Psoas muscle (tissue), 8 donors: Measurements from ENCODE around the gene RIPOR3. TPM values are rescaled to one million over a fixed set of nuclear protein-coding genes. Genes with fewer than 3 reads are reported as not detected.

Experiments used
- ATAC-seq, 4 donors: fragments of 200-7000 bp; cut with Tn5 transposase; one replicate each; pipeline ENCODE4 v1.9.1; 2020; ENCODE audit warnings: moderate library complexity in 3 of 4, mild to moderate bottlenecking in 2 of 4
- DNase-seq, 2 donors: peaks; one replicate each; pipeline ENCODE4 v3.0.0-alpha.2; 2020
- H3K27ac ChIP-seq: fragments of 200-600 bp; one replicate; pipeline ENCODE4 v1.8.0; 2022
- H3K27me3 ChIP-seq, 3 donors: fragments of 200-600 bp in 1 of 3; one replicate each; pipeline versions ENCODE4 v1.6.1 to v1.8.0; 2013 to 2022; ENCODE audit warnings: low read length in 2 of 3, mild to moderate bottlenecking in 2 of 3, moderate library complexity in 1 of 3; ENCODE audit not compliant: insufficient read depth in 3 of 3
- H3K36me3 ChIP-seq, 2 donors: fragments of 200-600 bp in 1 of 2; one replicate each; pipeline versions ENCODE4 v1.6.1 to v1.8.0; 2013 to 2022; ENCODE audit warnings: low read depth in 1 of 2, mild to moderate bottlenecking in 1 of 2, moderate library complexity in 1 of 2; ENCODE audit not compliant: insufficient read depth in 1 of 2
- H3K4me1 ChIP-seq: fragments of 200-600 bp; one replicate; pipeline ENCODE4 v1.8.0; 2022
- H3K4me3 ChIP-seq: fragments of 200-600 bp; one replicate; pipeline ENCODE4 v1.8.0; 2022; ENCODE audit warnings: mild to moderate bottlenecking
- H3K9me3 ChIP-seq: fragments of 200-600 bp; one replicate; pipeline ENCODE4 v1.8.0; 2022
- CTCF ChIP-seq: fragments of 200-600 bp; IDR thresholded peaks from one replicate; pipeline ENCODE4 v1.8.0; 2022; ENCODE audit warnings: antibody characterized with exemption
- WGBS, 3 donors: extraction: QIAGEN DNeasy Blood & Tissue Kit; methylation state at CpG; one replicate each; pipeline versions ENCODE4 v1.1.6 to v1.1.7; 2013; 5-methylcytosine and 5-hydroxymethylcytosine counted together
- intact Hi-C, 2 donors: fragments of 100-400 bp; cut with DNase I; formaldehyde crosslinking; loops; one replicate each; pipeline versions ENCODE4 v1.11.0 to v1.14.2; 2022
- polyA plus RNA-seq, 3 donors: library from polyadenylated mRNA; stranded (reverse); fragments of 200-250 nt; gene quantifications; one replicate each; pipeline ENCODE4 v1.2.3, GENCODE V29; 2013
- total RNA-seq, 4 donors: library from RNA; stranded (reverse); fragmentation: NEBNext Ultra II Directional in 2 of 4; extraction: Animal tissue kit (Norgen Biotek cat#: 25700) in 2 of 4; gene quantifications; one replicate each; pipeline versions ENCODE4 v1.2.1 to v1.2.4, GENCODE V29; 2021 to 2023
- donor health status: healthy with polysubstance abuse.
- donor health status: DM: no; HTN: no; CAD: no; lungs with moderate emphysema.
- donor health status: Bipolar disorder and iron deficiency.
- donor health status: healthy.
- donor health status: DM: yes; HTN: yes; CAD: no.
- donor health status: DM: no; HTN: no; CAD: no.
- donor health status: DM: no; HTN: no; CAD: no.
- donor health status: DM: yes; HTN: yes; CAD: no.

Gene RIPOR3
- total and polyA plus RNA-seq, 7 donors: 3.1 to 5.7 (median 5.2) TPM

- intact Hi-C loops: loop anchor here in 1 of 2 donors (5.0 kb wide), 1 partner anchor 447 kb away; no protein-coding TSS in a partner anchor
- no peaks in the 10 kb centered on the region for H3K27me3 ChIP-seq
- DNase-seq: no peak
- H3K36me3 ChIP-seq: no peaks in the 10 kb centered on the region
- no peak overlapping the region for H3K4me3 ChIP-seq
- no peaks in the 10 kb centered on the region for H3K9me3 ChIP-seq
- no peak overlapping the region for H3K27ac ChIP-seq
- ATAC-seq: no peak
- 43 to 52% (median 50%) methylated on average over 6 of the region's 6 CpGs for WGBS, 3 donors
- no peak for TF ChIP-seq CTCF
- peaks cover 16% of the 10 kb centered on the region for H3K4me1 ChIP-seq
Measured at GRCh38 chr20:50634191-50634590, 57.2 kb downstream of the RIPOR3 start.

GRCh38 chr20:50633361-50633760 is 58.0 kb downstream of the RIPOR3 start:
- no peaks in the 10 kb centered on the region for H3K27me3 ChIP-seq
- peaks cover 16% of the 10 kb centered on the region for H3K4me1 ChIP-seq
- H3K36me3 ChIP-seq: no peaks in the 10 kb centered on the region
- intact Hi-C loops: loop anchor here in 1 of 2 donors (5.0 kb wide), 1 partner anchor 446 kb away; no protein-coding TSS in a partner anchor
- ATAC-seq: no peak
- WGBS, 3 donors: 69 to 74% (median 71%) methylated on average over 10 of the region's 10 CpGs
- no peak for DNase-seq
- no peak overlapping the region for H3K27ac ChIP-seq
- H3K9me3 ChIP-seq: no peaks in the 10 kb centered on the region
- TF ChIP-seq CTCF: no peak
- H3K4me3 ChIP-seq: no peak overlapping the region

- no peak for TF ChIP-seq CTCF
Measured at GRCh38 chr20:50632701-50633100, 58.6 kb downstream of the RIPOR3 start.

GRCh38 chr20:50632236-50632635 is 59.1 kb downstream of the RIPOR3 start:
- WGBS, 3 donors: 81 to 87% (median 82%) methylated on average over 7 of the region's 7 CpGs
- Histone ChIP-seq H3K27me3 (no peaks in the 10 kb centered on the region), H3K9me3 (no peaks in the 10 kb centered on the region), H3K36me3 (no peaks in the 10 kb centered on the region), H3K27ac (no peak overlapping the region), H3K4me1 (peaks cover 11% of the 10 kb centered on the region), H3K4me3 (no peak overlapping the region)
- no peak for ATAC-seq
- DNase-seq: no peak
- TF ChIP-seq CTCF: no peak
- intact Hi-C loops: loop anchor here in 1 of 2 donors (5.0 kb wide), 1 partner anchor 445 kb away; no protein-coding TSS in a partner anchor

More at GRCh38 chr20:50632701-50633100, 58.6 kb downstream of the RIPOR3 start:
- no peaks in the 10 kb centered on the region for H3K36me3 ChIP-seq
- H3K27ac ChIP-seq: no peak overlapping the region
- no peak for DNase-seq
- H3K4me1 ChIP-seq: peaks cover 16% of the 10 kb centered on the region
- 88 to 96% (median 94%) methylated on average over 5 of the region's 5 CpGs for WGBS, 3 donors
- intact Hi-C loops: loop anchor here in 1 of 2 donors (5.0 kb wide), 1 partner anchor 445 kb away; no protein-coding TSS in a partner anchor
- no peak overlapping the region for H3K4me3 ChIP-seq
- H3K27me3 ChIP-seq: no peaks in the 10 kb centered on the region
- H3K9me3 ChIP-seq: no peaks in the 10 kb centered on the region
- ATAC-seq: no peak
